HCT116 (cell line): Measurements from ENCODE around the gene P2RX5. TPM values are rescaled to one million over a fixed set of nuclear protein-coding genes. Genes with fewer than 3 reads are reported as not detected.

Experiments used
- ATAC-seq: fragments of 200-7000 bp; cut with Tn5 transposase; 2 replicates; pipeline ENCODE4 v1.9.1; 2020; ENCODE audit warnings: mild to moderate bottlenecking, moderate library complexity
- BruUV-seq: library from RNA; stranded (reverse); fragments of 400-500 nt; replicated peaks from 2 replicates; lab custom pipeline; 2021; lab: Mats Ljungman, UMichigan
- CTCF ChIA-PET: fragments of 300-600 bp; sonication (Branson Sonifier 250); formaldehyde crosslinking; loops from one replicate; lab custom pipeline; 2021; ENCODE audit warnings: antibody characterized with exemption; lab: Charles Lee
- POLR2A ChIA-PET: fragments of 300-600, 350-600 bp; sonication (Branson Sonifier 250); formaldehyde crosslinking; loops from one replicate; lab custom pipeline; 2021; ENCODE audit warnings: antibody characterized with exemption; lab: Charles Lee
- RAD21 ChIA-PET, 2 experiments: fragments of 300-600 bp; sonication (Branson Sonifier 250); formaldehyde crosslinking; loops; one replicate each; lab custom pipeline; 2023; ENCODE audit warnings: low total read pairs in 2 of 2; ENCODE audit not compliant: uncharacterized antibody in 2 of 2, unreplicated experiment in 2 of 2, low non-redundant PET in 1 of 2; lab: Charles Lee
- DNase-seq: peaks from one replicate; pipeline ENCODE4 v3.0.0-alpha.2; 2010; ENCODE audit warnings: low read depth, low spot score
- H2AFZ ChIP-seq: fragments of 200-600 bp; shearing (Covaris generic), sonication (generic); 2 replicates; pipeline ENCODE4 v1.6.1; 2017; ENCODE audit warnings: low read depth, mixed run types, mixed read lengths, antibody characterized with exemption, low read length; ENCODE audit not compliant: poor library complexity, severe bottlenecking
- H3K27ac ChIP-seq: 2 replicates; pipeline ENCODE4 v1.5.1; 2012; ENCODE audit warnings: low read depth, low read length
- H3K27me3 ChIP-seq: fragments of 200-600 bp; sonication (generic); 2 replicates; pipeline ENCODE4 v1.6.1; 2016; ENCODE audit warnings: mixed run types, low read length, mixed read lengths; ENCODE audit not compliant: insufficient read depth
- H3K36me3 ChIP-seq, 2 experiments: fragments of 200-500 bp in 1 of 2; fragments of 200-600 bp in 1 of 2; sonication (Bioruptor generic) in 1 of 2; sonication (generic) in 1 of 2; 2 replicates each; pipeline versions ENCODE4 v1.5.1 to v1.6.1; 2014 to 2016; ENCODE audit warnings: low read length in 2 of 2, inconsistent platforms in 1 of 2, mixed read lengths in 1 of 2, mixed run types in 1 of 2; ENCODE audit not compliant: insufficient read depth in 2 of 2, control insufficient read depth in 1 of 2
- H3K4me1 ChIP-seq, 2 experiments: fragments of 200-600 bp in 1 of 2; sonication (generic) in 1 of 2; 2 replicates each; pipeline versions ENCODE4 v1.5.1 to v1.6.1; 2012 to 2017; ENCODE audit warnings: low read length in 2 of 2, inconsistent platforms in 1 of 2, mild to moderate bottlenecking in 1 of 2, mixed read lengths in 1 of 2, mixed run types in 1 of 2, moderate library complexity in 1 of 2; ENCODE audit not compliant: insufficient read depth in 2 of 2, control insufficient read depth in 1 of 2
- H3K4me2 ChIP-seq: fragments of 200-600 bp; sonication (generic); 2 replicates; pipeline ENCODE4 v1.6.1; 2017; ENCODE audit warnings: mixed run types, low read length, mixed read lengths
- H3K4me3 ChIP-seq, 2 experiments: fragments of 200-600 bp in 1 of 2; sonication (generic) in 1 of 2; replicated peaks in 1 of 2; 2 replicates each; pipeline ENCODE4 v1.5.1; 2011 to 2016; ENCODE audit warnings: low read length in 2 of 2, control low read depth in 1 of 2, low read depth in 1 of 2, mild to moderate bottlenecking in 1 of 2, mixed read lengths in 1 of 2, mixed run types in 1 of 2
- H3K79me2 ChIP-seq: fragments of 200-600 bp; sonication (generic); 2 replicates; pipeline ENCODE4 v1.6.1; 2017; ENCODE audit warnings: mild to moderate bottlenecking, mixed run types, low read length, moderate library complexity, mixed read lengths; ENCODE audit not compliant: insufficient read depth
- H3K9ac ChIP-seq: fragments of 200-600 bp; sonication (generic); 2 replicates; pipeline ENCODE4 v1.6.1; 2016; ENCODE audit warnings: low read length, mixed read lengths
- H3K9me2 ChIP-seq: fragments of 200-600 bp; sonication (generic), shearing (Covaris generic); 2 replicates; pipeline ENCODE4 v1.6.1; 2017; ENCODE audit warnings: mixed run types, mild to moderate bottlenecking, moderate library complexity; ENCODE audit not compliant: insufficient read depth
- H3K9me3 ChIP-seq, 2 experiments: fragments of 200-500 bp in 1 of 2; fragments of 200-600 bp in 1 of 2; sonication (Bioruptor generic) in 1 of 2; sonication (generic) in 1 of 2; 2 replicates each; pipeline ENCODE4 v1.6.1; 2014 to 2017; ENCODE audit warnings: low read length in 2 of 2, mixed read lengths in 2 of 2, inconsistent platforms in 1 of 2, low read depth in 1 of 2, mild to moderate bottlenecking in 1 of 2, mixed run types in 1 of 2, moderate library complexity in 1 of 2; ENCODE audit not compliant: control insufficient read depth in 1 of 2, insufficient read depth in 1 of 2
- H4K20me1 ChIP-seq: fragments of 200-600 bp; sonication (generic), shearing (Covaris generic); 2 replicates; pipeline ENCODE4 v1.6.1; 2017; ENCODE audit warnings: mixed run types, mild to moderate bottlenecking, moderate library complexity; ENCODE audit not compliant: insufficient read depth
- CBX3 ChIP-seq: IDR thresholded peaks from 2 replicates; pipeline ENCODE4 v1.6.1; 2012; ENCODE audit warnings: low read depth
- EZH2 ChIP-seq: fragments of 200-600 bp; sonication (generic); IDR thresholded peaks from 2 replicates; pipeline ENCODE4 v1.6.1; 2017; ENCODE audit warnings: antibody characterized with exemption, mixed run types
- EZH2phosphoT487 ChIP-seq: fragments of 200-600 bp; IDR thresholded peaks from 2 replicates; pipeline ENCODE4 v1.6.1; 2018; ENCODE audit warnings: antibody characterized with exemption, borderline replicate concordance
- POLR2A ChIP-seq: IDR thresholded peaks from 2 replicates; pipeline ENCODE4 v1.7.0; 2011; ENCODE audit warnings: borderline replicate concordance; ENCODE audit not compliant: insufficient read depth, insufficient read length; ENCODE audit errors: extremely low read depth
- POLR2AphosphoS5 ChIP-seq: IDR thresholded peaks from 2 replicates; pipeline ENCODE4 v1.6.1; 2011; ENCODE audit warnings: mild to moderate bottlenecking, low read depth, low read length, moderate library complexity
- SIN3A ChIP-seq: IDR thresholded peaks from 2 replicates; pipeline ENCODE4 v1.6.1; 2012; ENCODE audit warnings: low read depth
- SP1 ChIP-seq: IDR thresholded peaks from 2 replicates; pipeline ENCODE4 v1.6.1; 2012; ENCODE audit warnings: low read depth
- YY1 ChIP-seq: IDR thresholded peaks from 2 replicates; pipeline ENCODE4 v1.6.1; 2011; ENCODE audit warnings: low read length, low read depth, moderate library complexity, mild to moderate bottlenecking; ENCODE audit not compliant: insufficient replicate concordance; ENCODE audit errors: extremely low read depth
- intact Hi-C: fragments of 100-400 bp; cut with micrococcal nuclease; formaldehyde crosslinking; loops from 2 replicates; pipeline ENCODE4 v1.10.0; 2022
- total RNA-seq: library from RNA; stranded (reverse); gene quantifications from one replicate; pipeline ENCODE4 v1.2.1, GENCODE V29; 2021; ENCODE audit not compliant: unreplicated experiment
- TF ChIP-seq, protein P1 (sequence below): IDR thresholded peaks from 2 replicates; pipeline ENCODE4 v1.6.1; 2012
- TF ChIP-seq, protein P2 (sequence below): IDR thresholded peaks from 2 replicates; pipeline ENCODE4 v1.6.1; 2012
- TF ChIP-seq, protein P3 (sequence below): IDR thresholded peaks from 2 replicates; pipeline ENCODE4 v1.6.1; 2011; ENCODE audit warnings: mild to moderate bottlenecking, low read length, moderate library complexity; ENCODE audit not compliant: insufficient replicate concordance; ENCODE audit errors: extremely low read depth

Gene P2RX5
- total RNA-seq, 1 experiment from 2014 or later = 9.0 TPM

DNA sequence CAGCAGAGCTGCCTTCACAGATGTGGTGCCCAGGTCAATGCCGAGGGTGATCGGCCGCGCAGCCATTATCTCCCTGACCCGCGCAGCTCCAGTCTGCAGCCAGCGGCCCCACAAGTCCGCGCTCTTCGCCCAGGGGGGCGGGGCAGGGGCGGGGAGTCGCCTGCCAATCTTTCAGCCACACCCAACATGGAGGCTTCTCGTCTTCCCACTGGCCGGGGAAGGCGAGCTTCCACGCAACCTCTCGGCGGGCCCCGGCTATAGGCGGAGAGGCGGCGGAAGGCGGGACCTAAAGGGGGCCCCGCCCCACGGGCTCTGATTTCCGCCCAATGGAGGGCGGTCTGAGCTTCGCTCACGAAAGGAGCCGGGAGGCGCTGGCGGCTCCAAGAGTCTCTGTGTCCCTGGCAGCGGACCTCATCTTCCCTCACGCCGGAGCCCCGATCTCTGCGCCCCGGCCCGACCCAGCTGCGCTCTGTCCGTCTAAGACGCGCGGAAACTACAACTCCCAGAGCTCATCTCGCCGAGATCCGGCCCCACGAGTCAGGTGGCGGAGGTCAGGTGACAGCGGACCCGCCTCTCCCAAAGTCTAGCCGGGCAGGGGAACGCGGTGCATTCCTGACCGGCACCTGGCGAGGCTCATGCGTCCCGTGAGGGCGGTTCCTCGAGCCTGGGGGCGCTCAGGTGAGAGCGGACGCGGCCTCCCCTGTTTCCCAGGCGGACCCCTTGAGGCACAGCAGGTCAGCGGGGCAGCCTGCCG is 59.6 kb downstream of the P2RX5 start, which contains the start of the genes CTNS and SHPK:
Gene CTNS (plus strand): TSS at position 607 of the 754 bp plus-strand sequence. CDS start 3,447 bp downstream, outside the sequence.
Gene SHPK (minus strand): TSS at position 97 of the 754 bp plus-strand sequence. CDS start 31 bp downstream, at position 66.
- Histone ChIP-seq H2AFZ (no peak within 1 kb of the TSS), H3K27me3 (no peaks in the 10 kb centered on the region), H3K9me3 (no peaks in the 10 kb centered on the region), H3K79me2 (peaks cover 40% of the 10 kb centered on the region), H3K4me3 (peak within 1 kb of the TSS; percentile 94), H3K9me2 (no peaks in the 10 kb centered on the region), H3K36me3 (0 out of 4 replicates have a peak, but pooled peaks cover 0 to 8% of the 10 kb centered on the region in 2 experiments), H4K20me1 (no peaks in the 10 kb centered on the region), H3K9ac (peak within 1 kb of the TSS; percentile 92), H3K27ac (peak within 1 kb of the TSS; percentile 94), H3K4me1 (peaks cover 6 to 15% of the 10 kb centered on the region in 2 experiments; a peak in 3 of 4 replicates), H3K4me2 (peak within 1 kb of the TSS; percentile 98)
- POLR2A ChIA-PET = interaction anchor here (0.7 to 1.5 kb wide), 7 partner anchors 10 to 31 kb away, joined by 3 to 5 read pairs (median 4); no protein-coding TSS in a partner anchor
- DNase-seq = peak; percentile 90
- TF ChIP-seq, protein P1, sequence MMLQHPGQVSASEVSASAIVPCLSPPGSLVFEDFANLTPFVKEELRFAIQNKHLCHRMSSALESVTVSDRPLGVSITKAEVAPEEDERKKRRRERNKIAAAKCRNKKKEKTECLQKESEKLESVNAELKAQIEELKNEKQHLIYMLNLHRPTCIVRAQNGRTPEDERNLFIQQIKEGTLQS = no peak
- TF ChIP-seq POLR2AphosphoS5 (peak; percentile 92), SP1 (peak; percentile 72), POLR2A (peak; percentile 59), CBX3 (no peak), EZH2phosphoT487 (no peak), YY1 (peak; percentile 59), EZH2 (no peak), SIN3A (peak; percentile 91)
- TF ChIP-seq, protein P2, sequence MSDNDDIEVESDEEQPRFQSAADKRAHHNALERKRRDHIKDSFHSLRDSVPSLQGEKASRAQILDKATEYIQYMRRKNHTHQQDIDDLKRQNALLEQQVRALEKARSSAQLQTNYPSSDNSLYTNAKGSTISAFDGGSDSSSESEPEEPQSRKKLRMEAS = peak; percentile 91
- TF ChIP-seq, protein P3, sequence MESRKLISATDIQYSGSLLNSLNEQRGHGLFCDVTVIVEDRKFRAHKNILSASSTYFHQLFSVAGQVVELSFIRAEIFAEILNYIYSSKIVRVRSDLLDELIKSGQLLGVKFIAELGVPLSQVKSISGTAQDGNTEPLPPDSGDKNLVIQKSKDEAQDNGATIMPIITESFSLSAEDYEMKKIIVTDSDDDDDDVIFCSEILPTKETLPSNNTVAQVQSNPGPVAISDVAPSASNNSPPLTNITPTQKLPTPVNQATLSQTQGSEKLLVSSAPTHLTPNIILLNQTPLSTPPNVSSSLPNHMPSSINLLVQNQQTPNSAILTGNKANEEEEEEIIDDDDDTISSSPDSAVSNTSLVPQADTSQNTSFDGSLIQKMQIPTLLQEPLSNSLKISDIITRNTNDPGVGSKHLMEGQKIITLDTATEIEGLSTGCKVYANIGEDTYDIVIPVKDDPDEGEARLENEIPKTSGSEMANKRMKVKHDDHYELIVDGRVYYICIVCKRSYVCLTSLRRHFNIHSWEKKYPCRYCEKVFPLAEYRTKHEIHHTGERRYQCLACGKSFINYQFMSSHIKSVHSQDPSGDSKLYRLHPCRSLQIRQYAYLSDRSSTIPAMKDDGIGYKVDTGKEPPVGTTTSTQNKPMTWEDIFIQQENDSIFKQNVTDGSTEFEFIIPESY = no peak
- intact Hi-C loops = loop anchor here (5.0 kb wide), 1 partner anchor 99 kb away; no protein-coding TSS in a partner anchor
- RAD21 ChIA-PET = no interaction called here
- ATAC-seq = peak; percentile 95
- CTCF ChIA-PET = interaction anchor here (0.9 to 1.9 kb wide), 7 partner anchors 12 to 587 kb away, joined by 3 to 10 read pairs (median 5); no protein-coding TSS in a partner anchor
- no TSS peak for BruUV-seq
